Cardiac muscle cell (in vitro differentiated cells and primary cell): ENCODE data around the gene GEMIN5. TPM values are rescaled to one million over a fixed set of nuclear protein-coding genes. Genes with fewer than 3 reads are reported as not detected.

Experiments used
- DNase-seq, 2 donors: peaks; one replicate each; pipeline versions ENCODE4 v3.0.0 to v3.0.0-alpha.2; 2010 to 2017; ENCODE audit warnings: low read depth in 1 of 2, low spot score in 1 of 2
- H3K27ac ChIP-seq: fragments of 200-600 bp; sonication (generic); 2 replicates; pipeline ENCODE4 v1.5.1; 2016
- H3K27me3 ChIP-seq: fragments of 200-600 bp; sonication (generic); 2 replicates; pipeline ENCODE4 v1.6.0; 2016; ENCODE audit warnings: control low read depth
- H3K36me3 ChIP-seq: fragments of 200-600 bp; sonication (generic); 2 replicates; pipeline ENCODE4 v1.5.1; 2016; ENCODE audit warnings: control low read depth
- H3K4me1 ChIP-seq: fragments of 200-600 bp; sonication (generic); 2 replicates; pipeline ENCODE4 v1.8.1; 2017; ENCODE audit warnings: low read depth, mild to moderate bottlenecking, mixed run types
- H3K4me3 ChIP-seq: fragments of 200-600 bp; sonication (generic); 2 replicates; pipeline ENCODE4 v1.5.1; 2016; ENCODE audit warnings: mild to moderate bottlenecking
- H3K9me3 ChIP-seq: fragments of 200-600 bp; sonication (generic); 2 replicates; pipeline ENCODE4 v1.5.1; 2017; ENCODE audit warnings: low read depth, mild to moderate bottlenecking, control low read depth
- CTCF ChIP-seq: IDR thresholded peaks from 2 replicates; pipeline ENCODE4 v1.5.1; 2012; ENCODE audit warnings: low read depth, mild to moderate bottlenecking, low read length
- polyA plus RNA-seq: library from polyadenylated mRNA; unstranded; fragments of >200 nt; fragmentation: Nextera tagmentation; extraction: Ambion mirVana; gene quantifications from 2 replicates; pipeline ENCODE4 v1.2.1, GENCODE V29; 2016
- total RNA-seq: library from RNA; depleted of rRNA; stranded (reverse); fragments of >200 nt; gene quantifications from 2 replicates; pipeline ENCODE4 v1.2.3, GENCODE V29; 2016

Gene GEMIN5
- total and polyA plus RNA-seq, 2 experiments from 2014 or later: 10.8 to 17.4 TPM

DNA sequence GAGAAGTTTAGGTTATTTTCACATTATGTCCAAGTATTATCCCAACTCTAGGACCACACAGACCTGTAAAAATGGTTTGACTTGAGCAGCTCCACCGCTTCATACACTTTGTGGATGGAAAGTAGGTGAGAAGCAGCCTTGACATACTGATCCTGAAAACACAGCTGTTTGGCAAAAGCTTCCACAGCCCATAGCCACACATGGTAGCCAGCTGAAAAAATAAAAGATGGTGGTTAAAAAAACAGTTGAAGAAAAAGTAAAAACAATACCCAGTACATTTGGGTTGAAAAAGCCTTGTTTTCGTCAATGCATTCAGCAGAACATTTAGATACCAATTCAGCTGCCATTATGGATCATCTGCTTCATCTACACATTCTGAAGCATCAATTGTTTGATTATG, 36.7 kb downstream of the GEMIN5 start:
- Histone ChIP-seq H3K4me1 (no peaks in the 10 kb centered on the region), H3K27me3 (no peaks in the 10 kb centered on the region), H3K9me3 (no peaks in the 10 kb centered on the region), H3K36me3 (peaks cover 63% of the 10 kb centered on the region), H3K4me3 (no peak overlapping the region), H3K27ac (no peak overlapping the region)
- no peak for TF ChIP-seq CTCF
- no peak for DNase-seq

DNA sequence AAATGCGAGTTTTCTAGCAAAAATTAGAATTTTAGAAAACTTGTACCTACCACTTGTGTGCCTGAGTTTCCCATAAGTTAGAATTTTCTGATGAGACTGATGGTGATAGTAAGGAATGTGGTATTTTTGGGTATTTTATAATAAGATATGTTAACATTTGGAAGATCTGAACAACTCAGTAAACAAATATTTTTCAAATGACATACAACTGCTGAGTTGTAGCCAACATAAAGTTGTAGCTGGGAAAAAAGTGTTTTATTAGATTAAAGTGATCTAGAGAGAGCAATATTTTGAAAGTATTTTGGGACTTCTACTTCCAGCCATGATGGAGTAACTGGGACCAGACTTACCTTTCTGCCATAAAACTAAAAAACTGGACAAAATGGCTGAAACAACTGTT, 37.9 kb downstream of the GEMIN5 start:
- Histone ChIP-seq H3K4me1 (no peaks in the 10 kb centered on the region), H3K36me3 (peaks cover 62% of the 10 kb centered on the region), H3K27me3 (no peaks in the 10 kb centered on the region), H3K9me3 (no peaks in the 10 kb centered on the region), H3K27ac (no peak overlapping the region), H3K4me3 (no peak overlapping the region)
- TF ChIP-seq CTCF: no peak
- DNase-seq: no peak

GRCh38 chr5:154899151-154899816, 38.7 kb downstream of the GEMIN5 start:
- TF ChIP-seq CTCF: no peak
- Histone ChIP-seq H3K4me1 (no peaks in the 10 kb centered on the region), H3K9me3 (no peaks in the 10 kb centered on the region), H3K27ac (no peak overlapping the region), H3K27me3 (no peaks in the 10 kb centered on the region), H3K4me3 (no peak overlapping the region), H3K36me3 (peaks cover 58% of the 10 kb centered on the region)
- no peak for DNase-seq

GRCh38 chr5:154898210-154898609, 39.8 kb downstream of the GEMIN5 start:
- Histone ChIP-seq H3K27ac (no peak overlapping the region), H3K4me3 (no peak overlapping the region), H3K4me1 (no peaks in the 10 kb centered on the region)

DNA sequence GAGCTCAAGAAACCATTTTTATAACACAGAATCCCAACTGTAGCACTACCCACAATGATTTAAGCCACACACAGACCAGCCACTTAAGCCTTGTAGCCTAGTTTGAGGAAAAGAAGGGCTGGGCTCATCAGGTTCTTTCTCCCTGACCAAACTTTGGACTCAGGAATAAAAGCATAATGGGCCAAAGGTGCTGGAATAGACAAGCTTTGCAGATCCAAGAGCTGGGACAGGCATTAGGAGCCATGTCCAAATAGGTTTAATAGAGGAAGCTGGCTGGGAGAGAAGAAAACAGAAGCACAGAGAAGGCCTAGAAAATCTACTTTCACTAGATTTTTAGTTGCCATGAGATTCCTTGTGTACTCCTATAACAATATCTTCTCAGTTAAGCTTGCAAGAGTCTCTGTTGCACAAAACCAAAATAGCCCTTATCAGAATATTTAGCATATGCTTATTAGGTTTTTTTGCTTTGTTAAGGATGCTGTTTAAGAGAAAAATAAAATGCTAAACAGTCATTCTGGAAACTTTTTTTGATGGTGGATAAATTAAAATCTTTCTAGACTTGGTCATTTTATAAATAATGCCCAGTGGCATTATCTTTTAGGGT, 41.3 kb downstream of the GEMIN5 start:
- peaks cover 45% of the 10 kb centered on the region for H3K36me3 ChIP-seq
- H3K27me3 ChIP-seq: no peaks in the 10 kb centered on the region
- no peaks in the 10 kb centered on the region for H3K4me1 ChIP-seq
- H3K4me3 ChIP-seq: no peak overlapping the region
- H3K27ac ChIP-seq: no peak overlapping the region
- no peaks in the 10 kb centered on the region for H3K9me3 ChIP-seq
- no peak for TF ChIP-seq CTCF
- no peak for DNase-seq

More at GRCh38 chr5:154898210-154898609, 39.8 kb downstream of the GEMIN5 start:
- H3K36me3 ChIP-seq: peaks cover 53% of the 10 kb centered on the region
- no peaks in the 10 kb centered on the region for H3K9me3 ChIP-seq
- TF ChIP-seq CTCF: no peak
- H3K27me3 ChIP-seq: no peaks in the 10 kb centered on the region
- no peak for DNase-seq
